Liver (tissue), 9 donors: ENCODE measurements around the gene MYOC. TPM values are rescaled to one million over a fixed set of nuclear protein-coding genes. Genes with fewer than 3 reads are reported as not detected.

ENCODE experiments used
- DNase-seq: peaks from one replicate; pipeline ENCODE4 v3.0.0-alpha.2; 2017; ENCODE audit warnings: low spot score
- H3K27ac ChIP-seq, 2 donors: one replicate each; pipeline ENCODE4 v1.7.0; 2013; ENCODE audit warnings: inconsistent platforms in 2 of 2, low read length in 2 of 2, control low read depth in 1 of 2, low read depth in 1 of 2, mild to moderate bottlenecking in 1 of 2
- H3K27me3 ChIP-seq, 4 donors: one replicate each; pipeline versions ENCODE4 v1.6.1 to v1.7.0; 2013; ENCODE audit warnings: low read length in 3 of 4, inconsistent platforms in 1 of 4, mild to moderate bottlenecking in 1 of 4, moderate library complexity in 1 of 4; ENCODE audit not compliant: control insufficient read depth in 4 of 4, insufficient read depth in 4 of 4
- H3K36me3 ChIP-seq, 4 donors: one replicate each; pipeline versions ENCODE4 v1.6.1 to v1.7.0; 2013; ENCODE audit warnings: low read length in 3 of 4, mild to moderate bottlenecking in 3 of 4, low read depth in 1 of 4, moderate library complexity in 1 of 4; ENCODE audit not compliant: control insufficient read depth in 4 of 4, insufficient read depth in 3 of 4
- H3K4me1 ChIP-seq, 4 donors: one replicate each; pipeline versions ENCODE4 v1.6.1 to v1.7.0; 2013; ENCODE audit warnings: low read length in 3 of 4, mild to moderate bottlenecking in 3 of 4, moderate library complexity in 1 of 4; ENCODE audit not compliant: control insufficient read depth in 4 of 4, insufficient read depth in 4 of 4
- H3K4me3 ChIP-seq, 3 donors: one replicate each; pipeline versions ENCODE4 v1.6.1 to v1.7.0; 2013; ENCODE audit warnings: low read length in 3 of 3, control low read depth in 1 of 3, low read depth in 1 of 3, mild to moderate bottlenecking in 1 of 3
- H3K9ac ChIP-seq, 2 donors: one replicate each; pipeline ENCODE4 v1.7.0; 2013; ENCODE audit warnings: low read length in 2 of 2, mild to moderate bottlenecking in 2 of 2, moderate library complexity in 2 of 2, control low read depth in 1 of 2, low read depth in 1 of 2
- H3K9me3 ChIP-seq, 4 donors: one replicate each; pipeline versions ENCODE4 v1.6.1 to v1.7.0; 2013; ENCODE audit warnings: low read length in 3 of 4; ENCODE audit not compliant: control insufficient read depth in 4 of 4
- ATF3 ChIP-seq: IDR thresholded peaks from 2 replicates; pipeline ENCODE4 v1.6.1; 2016; ENCODE audit warnings: antibody characterized with exemption
- CTCF ChIP-seq: fragments of 150-350 bp; IDR thresholded peaks from 2 replicates; pipeline ENCODE4 v1.5.1; 2017; ENCODE audit warnings: improper control_type of control experiment, low read depth, low read length; ENCODE audit not compliant: missing input control
- EGR1 ChIP-seq, 2 donors: IDR thresholded peaks; 2 replicates each; pipeline ENCODE4 v1.6.1; 2016 to 2018; ENCODE audit warnings: antibody characterized with exemption in 2 of 2, low read depth in 2 of 2
- FOXA1 ChIP-seq: IDR thresholded peaks from 2 replicates; pipeline ENCODE4 v1.6.1; 2016; ENCODE audit warnings: antibody characterized with exemption
- FOXA2 ChIP-seq: IDR thresholded peaks from 2 replicates; pipeline ENCODE4 v1.6.1; 2016; ENCODE audit warnings: antibody characterized with exemption
- GABPA ChIP-seq, 2 donors: IDR thresholded peaks in 1 of 2; conservative IDR thresholded peaks in 1 of 2; 2 replicates each; pipeline ENCODE4 v1.6.1; 2016; ENCODE audit warnings: antibody characterized with exemption in 2 of 2, mild to moderate bottlenecking in 1 of 2, moderate library complexity in 1 of 2
- HNF4A ChIP-seq, 2 donors: conservative IDR thresholded peaks; 2 replicates each; pipeline ENCODE4 v1.6.1; 2016; ENCODE audit warnings: antibody characterized with exemption in 2 of 2, mild to moderate bottlenecking in 2 of 2
- HNF4G ChIP-seq: IDR thresholded peaks from 2 replicates; pipeline ENCODE4 v1.6.1; 2016; ENCODE audit warnings: antibody characterized with exemption
- JUND ChIP-seq, 2 donors: IDR thresholded peaks; 2 replicates each; pipeline ENCODE4 v1.6.1; 2016; ENCODE audit warnings: antibody characterized with exemption in 2 of 2
- NR2F2 ChIP-seq: IDR thresholded peaks from 2 replicates; pipeline ENCODE4 v1.6.1; 2016; ENCODE audit warnings: antibody characterized with exemption
- RAD21 ChIP-seq, 2 donors: IDR thresholded peaks; 2 replicates each; pipeline ENCODE4 v1.6.1; 2016; ENCODE audit warnings: antibody characterized with exemption in 2 of 2, mild to moderate bottlenecking in 2 of 2
- REST ChIP-seq: IDR thresholded peaks from 2 replicates; pipeline ENCODE4 v1.6.1; 2016; ENCODE audit warnings: antibody characterized with exemption, mild to moderate bottlenecking
- RXRA ChIP-seq, 2 donors: IDR thresholded peaks; 2 replicates each; pipeline ENCODE4 v1.6.1; 2017 to 2018; ENCODE audit warnings: antibody characterized with exemption in 2 of 2, mild to moderate bottlenecking in 1 of 2
- SP1 ChIP-seq: IDR thresholded peaks from 2 replicates; pipeline ENCODE4 v1.6.1; 2018; ENCODE audit warnings: antibody characterized with exemption, mild to moderate bottlenecking
- TAF1 ChIP-seq: conservative IDR thresholded peaks from 2 replicates; pipeline ENCODE4 v1.6.1; 2016; ENCODE audit warnings: antibody characterized with exemption, mild to moderate bottlenecking
- YY1 ChIP-seq: IDR thresholded peaks from 2 replicates; pipeline ENCODE4 v1.6.1; 2016; ENCODE audit warnings: antibody characterized with exemption, mild to moderate bottlenecking
- WGBS: extraction: QIAGEN DNeasy Blood & Tissue Kit; methylation state at CpG from one replicate; pipeline ENCODE4 v1.1.7; 2013; 5-methylcytosine and 5-hydroxymethylcytosine counted together
- polyA plus RNA-seq, 2 donors: library from polyadenylated mRNA; stranded (reverse) in 1 of 2; unstranded in 1 of 2; fragments of 200-250 nt in 1 of 2; fragments of >200 nt in 1 of 2; fragmentation: Nextera tagmentation in 1 of 2; extraction: Ambion mirVana in 1 of 2; gene quantifications; one replicate each; pipeline versions ENCODE4 v1.2.1 to v1.2.3, GENCODE V29; 2013 to 2015
- total RNA-seq, 2 donors: library from RNA; depleted of rRNA; stranded (reverse); fragments of >200 nt; gene quantifications; one replicate each; pipeline ENCODE4 v1.2.3, GENCODE V29; 2014
- TF ChIP-seq, protein P1 (sequence below): IDR thresholded peaks from 2 replicates; pipeline ENCODE4 v1.6.1; 2016; ENCODE audit warnings: antibody characterized with exemption
- donor health status: healthy.
- donor health status: healthy.
- donor health status: healthy.
- donor health status: healthy.
- donor health status: healthy.

The MYOC gene
- total and polyA plus RNA-seq, 4 donors: 0.17 to 0.18 TPM; not detected in 2

DNA sequence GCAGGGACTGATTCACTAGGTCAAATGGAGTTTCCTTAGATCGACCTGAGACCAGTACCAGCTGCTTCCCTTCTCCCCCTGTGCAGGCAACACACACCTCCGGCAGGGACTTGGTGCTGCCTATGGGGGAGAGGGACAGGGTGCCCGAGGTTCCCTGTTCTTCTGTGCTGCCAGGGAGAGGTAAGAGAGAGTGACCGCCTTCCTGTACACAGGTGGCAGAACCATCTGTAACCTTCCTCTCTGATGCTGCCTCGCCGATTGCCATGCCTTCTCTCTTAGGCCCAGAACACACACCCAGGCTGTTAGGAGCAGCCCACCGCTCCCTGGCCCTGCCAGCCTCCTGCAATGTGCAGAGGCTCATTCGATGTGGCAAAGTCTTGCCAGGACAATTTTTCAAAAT, 9.3 kb downstream of the MYOC start:
- peaks cover 0 to 15% (median 13%) of the 10 kb centered on the region in 4 donors for H3K4me1 ChIP-seq
- TF ChIP-seq RXRA (IDR thresholded peaks at IDR 0.05) (no peak), EGR1 (IDR thresholded peaks at IDR 0.05; ENCODE audit: low read depth in 2 of 2) (no peak), HNF4G (no peak), TAF1 (no peak), SP1 (no peak), GABPA (IDR thresholded peaks at IDR 0.05 in 1 of 2, conservative IDR thresholded peaks at IDR 0.05 in 1 of 2) (no peak), YY1 (no peak)
- no peaks in the 10 kb centered on the region for H3K27me3 ChIP-seq
- no peak overlapping the region for H3K27ac ChIP-seq
- H3K4me3 ChIP-seq: no peak overlapping the region
- no peak overlapping the region for H3K9ac ChIP-seq
- no peak for DNase-seq
- no peaks in the 10 kb centered on the region for H3K36me3 ChIP-seq
- 87% methylated on average over 8 of the region's 8 CpGs for WGBS
- H3K9me3 ChIP-seq: no peaks in the 10 kb centered on the region

- no peaks in the 10 kb centered on the region for H3K36me3 ChIP-seq
- H3K4me3 ChIP-seq: no peak overlapping the region
- H3K27ac ChIP-seq: no peak overlapping the region
- H3K9me3 ChIP-seq: no peaks in the 10 kb centered on the region
- no peak overlapping the region for H3K9ac ChIP-seq
- H3K4me1 ChIP-seq: peaks cover 0 to 15% (median 13%) of the 10 kb centered on the region in 4 donors
- no peak for TF ChIP-seq SP1
- TF ChIP-seq NR2F2: no peak
- no peaks in the 10 kb centered on the region for H3K27me3 ChIP-seq
- WGBS: 91% methylated on average over 4 of the region's 4 CpGs
- DNase-seq: no peak
Measured at GRCh38 chr1:171642197-171642596, 10.3 kb downstream of the MYOC start.

GRCh38 chr1:171641076-171641864, 11.2 kb downstream of the MYOC start:
- WGBS: 61% methylated on average over 10 of the region's 10 CpGs
- Histone ChIP-seq H3K36me3 (no peaks in the 10 kb centered on the region), H3K4me3 (no peak overlapping the region), H3K9ac (no peak overlapping the region), H3K9me3 (no peaks in the 10 kb centered on the region), H3K27me3 (no peaks in the 10 kb centered on the region), H3K4me1 (peaks cover 0 to 15% (median 13%) of the 10 kb centered on the region in 4 donors), H3K27ac (no peak overlapping the region)
- TF ChIP-seq HNF4A (conservative IDR thresholded peaks at IDR 0.05): no peak
- no peak for TF ChIP-seq FOXA1
- TF ChIP-seq REST: no peak
- TF ChIP-seq CTCF: no peak
- no peak for TF ChIP-seq RAD21 (IDR thresholded peaks at IDR 0.05)
- no peak for TF ChIP-seq RXRA (IDR thresholded peaks at IDR 0.05)
- no peak for TF ChIP-seq JUND (IDR thresholded peaks at IDR 0.05)
- no peak for TF ChIP-seq TAF1
- TF ChIP-seq HNF4G: no peak
- TF ChIP-seq FOXA2: no peak
- TF ChIP-seq GABPA (IDR thresholded peaks at IDR 0.05 in 1 of 2, conservative IDR thresholded peaks at IDR 0.05 in 1 of 2): no peak
- no peak for TF ChIP-seq SP1
- TF ChIP-seq, protein P1, sequence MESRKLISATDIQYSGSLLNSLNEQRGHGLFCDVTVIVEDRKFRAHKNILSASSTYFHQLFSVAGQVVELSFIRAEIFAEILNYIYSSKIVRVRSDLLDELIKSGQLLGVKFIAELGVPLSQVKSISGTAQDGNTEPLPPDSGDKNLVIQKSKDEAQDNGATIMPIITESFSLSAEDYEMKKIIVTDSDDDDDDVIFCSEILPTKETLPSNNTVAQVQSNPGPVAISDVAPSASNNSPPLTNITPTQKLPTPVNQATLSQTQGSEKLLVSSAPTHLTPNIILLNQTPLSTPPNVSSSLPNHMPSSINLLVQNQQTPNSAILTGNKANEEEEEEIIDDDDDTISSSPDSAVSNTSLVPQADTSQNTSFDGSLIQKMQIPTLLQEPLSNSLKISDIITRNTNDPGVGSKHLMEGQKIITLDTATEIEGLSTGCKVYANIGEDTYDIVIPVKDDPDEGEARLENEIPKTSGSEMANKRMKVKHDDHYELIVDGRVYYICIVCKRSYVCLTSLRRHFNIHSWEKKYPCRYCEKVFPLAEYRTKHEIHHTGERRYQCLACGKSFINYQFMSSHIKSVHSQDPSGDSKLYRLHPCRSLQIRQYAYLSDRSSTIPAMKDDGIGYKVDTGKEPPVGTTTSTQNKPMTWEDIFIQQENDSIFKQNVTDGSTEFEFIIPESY: no peak
- no peak for TF ChIP-seq ATF3
- no peak for TF ChIP-seq NR2F2
- TF ChIP-seq EGR1 (IDR thresholded peaks at IDR 0.05; ENCODE audit: low read depth in 2 of 2): no peak
- DNase-seq: no peak
